Stimulated activated CD8-positive, alpha-beta memory T cell treated with anti-CD3 and anti-CD28 coated beads, Interleukin-7, amount 100 ng/mL, for 1 hour (primary cell): ENCODE measurements around the gene AKAP13.

Experiments used
- DNase-seq, 2 donors: peaks; one replicate each; pipeline ENCODE4 v3.0.0-alpha.2; 2020; ENCODE audit warnings: low read depth in 2 of 2

Gene AKAP13

DNA sequence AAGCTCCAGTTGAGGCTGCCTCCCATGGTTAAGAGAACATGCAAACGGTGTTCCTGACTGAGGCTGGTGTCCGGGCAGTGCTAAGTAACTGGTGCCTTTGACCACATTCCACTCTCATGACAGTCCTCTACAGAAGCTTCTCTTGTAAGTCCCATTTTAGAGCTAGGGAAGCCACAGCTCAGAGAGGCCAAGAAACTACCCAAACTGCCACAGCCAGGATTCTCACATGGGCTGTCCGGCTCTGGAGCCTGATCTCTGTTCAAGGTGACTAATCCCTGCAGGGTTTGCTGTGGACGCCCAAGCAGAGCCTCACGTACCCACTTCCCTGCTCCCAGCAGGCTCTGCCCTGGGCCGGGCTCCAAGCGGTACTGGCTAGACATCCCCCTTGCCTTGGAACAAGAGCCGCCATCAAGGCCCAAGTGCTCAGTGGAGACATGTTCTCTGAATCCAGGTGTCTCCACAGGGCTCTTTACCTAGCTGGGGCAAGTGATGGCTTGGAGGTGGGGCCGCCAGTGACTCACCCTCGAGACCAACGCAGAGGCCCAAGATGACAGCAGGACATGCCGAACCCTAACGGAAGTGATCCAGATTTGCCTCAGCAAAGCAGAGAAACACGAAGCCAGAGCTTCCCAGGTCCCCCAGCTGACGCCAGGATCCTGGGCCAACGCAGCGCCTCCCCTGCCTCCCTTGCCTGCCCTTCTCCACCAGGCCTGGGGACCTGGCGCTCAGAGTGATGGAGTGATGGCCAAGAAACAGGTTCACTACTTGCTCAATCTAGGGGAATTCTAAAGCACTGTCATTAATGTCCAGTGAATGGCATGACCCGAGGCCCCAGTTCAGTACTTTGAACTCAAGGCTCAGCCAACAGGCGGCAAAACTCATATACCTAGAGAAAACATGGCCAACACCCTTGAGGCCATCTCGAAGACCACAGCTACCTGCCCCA is 390.0 kb downstream of the AKAP13 start:
- DNase-seq: no peak

DNA sequence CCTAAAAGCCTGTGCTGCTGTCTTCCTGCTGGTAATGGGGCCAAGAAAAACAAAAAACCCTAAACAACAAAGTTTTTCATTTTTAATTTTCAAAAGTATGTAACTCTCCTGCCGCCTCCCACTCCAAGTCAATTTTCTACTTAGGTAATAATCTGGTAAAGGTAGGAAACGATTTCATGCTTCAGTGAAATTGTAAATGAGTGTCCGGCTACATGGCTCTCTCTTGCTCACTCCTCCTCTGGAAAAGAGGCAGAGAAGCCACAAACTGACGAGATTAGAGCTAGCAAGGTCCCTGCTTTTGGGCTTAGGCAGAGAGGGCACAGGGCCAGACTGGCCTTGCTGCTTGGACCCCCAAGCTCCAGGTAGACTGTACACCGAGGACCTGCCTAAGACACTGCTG is 390.9 kb downstream of the AKAP13 start:
- no peak for DNase-seq

DNA sequence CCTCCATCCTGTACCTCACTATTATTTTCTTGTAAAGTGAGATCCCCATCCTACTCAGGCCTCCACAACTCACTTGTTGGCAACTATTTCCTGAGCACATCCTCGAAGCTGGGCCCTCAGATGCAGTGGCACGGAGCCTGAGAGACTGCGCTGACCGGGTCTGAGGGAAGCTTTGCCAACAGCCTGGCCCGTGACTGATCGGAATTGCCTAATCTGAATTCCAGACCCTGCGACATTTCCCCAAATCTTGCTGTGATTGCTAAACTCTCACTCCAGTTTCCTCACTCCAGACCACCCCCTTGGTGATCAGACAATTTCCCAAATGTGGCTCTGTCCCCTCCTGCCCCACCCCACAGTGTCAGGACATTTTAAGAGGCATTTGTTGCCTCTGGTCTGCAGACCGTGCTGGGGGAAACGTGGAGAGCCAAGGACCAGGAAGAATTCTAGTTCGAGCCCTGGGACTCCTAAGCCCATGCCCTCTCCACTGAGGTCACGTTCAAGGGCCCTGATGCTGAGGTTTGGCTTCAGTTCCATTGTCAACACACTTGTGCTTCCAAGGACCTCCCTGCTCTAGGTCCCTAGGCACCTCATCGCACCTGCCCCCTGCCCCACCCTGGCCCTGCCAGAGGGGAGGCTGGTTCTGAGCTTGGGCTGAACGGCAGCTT is 391.5 kb downstream of the AKAP13 start:
- DNase-seq: no peak

DNA sequence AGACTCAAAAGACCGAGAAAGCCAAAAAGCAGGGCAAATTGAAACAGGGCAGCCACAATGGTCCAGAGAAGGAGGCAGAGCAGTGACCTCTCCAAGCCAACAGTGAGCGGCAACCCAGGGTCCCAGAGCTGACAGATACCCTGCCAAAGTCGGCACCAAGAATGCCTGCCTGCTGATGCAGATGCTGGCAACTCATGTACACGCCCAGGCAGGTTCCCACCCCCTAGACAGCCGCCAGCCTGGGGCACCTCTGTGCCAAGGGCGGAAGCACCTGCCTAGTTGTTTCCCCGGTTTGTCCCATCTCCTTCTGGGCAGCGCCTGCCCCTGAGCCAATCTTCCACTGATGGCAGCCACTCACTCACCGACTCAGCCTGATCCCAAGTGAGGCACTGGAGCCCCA is 392.3 kb downstream of the AKAP13 start:
- no peak for DNase-seq

DNA sequence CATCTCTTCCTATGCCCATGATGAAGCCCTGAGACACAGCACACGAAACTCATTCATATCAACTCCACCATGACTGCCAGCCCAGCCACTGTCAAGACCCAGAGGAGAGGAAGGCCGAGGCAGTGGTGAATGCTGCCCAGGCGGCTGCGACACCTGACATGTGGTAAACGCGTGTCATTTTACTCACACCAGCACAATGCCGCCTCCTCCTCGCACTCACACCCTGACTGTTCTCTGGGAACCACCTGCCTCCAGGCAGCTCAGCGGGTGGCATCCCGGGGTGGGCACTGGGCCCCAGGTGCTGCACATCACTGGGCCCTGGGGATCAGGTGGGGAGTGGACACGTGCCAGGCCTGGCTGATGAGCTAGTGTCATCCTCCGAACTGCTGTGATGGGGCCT is 392.8 kb downstream of the AKAP13 start:
- no peak for DNase-seq

DNA sequence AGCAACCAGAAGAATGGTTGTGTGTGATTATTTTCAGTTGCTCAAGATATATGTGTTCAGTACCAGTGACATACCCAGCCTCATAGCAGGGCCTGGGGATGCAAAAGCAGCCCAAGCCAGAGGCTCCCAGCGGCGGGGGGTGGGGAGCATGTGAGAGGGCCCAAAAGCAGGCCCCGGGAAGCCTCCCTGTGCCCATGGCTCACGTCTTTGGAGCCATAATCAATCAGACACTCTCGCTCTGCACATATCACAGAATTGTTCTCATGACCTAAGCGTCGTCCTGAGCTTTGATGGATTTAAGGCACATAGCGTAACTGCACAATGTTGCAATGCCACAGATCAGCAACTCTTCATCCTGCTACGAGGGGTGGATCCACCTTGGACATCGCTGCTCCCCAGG is 393.6 kb downstream of the AKAP13 start:
- no peak for DNase-seq

DNA sequence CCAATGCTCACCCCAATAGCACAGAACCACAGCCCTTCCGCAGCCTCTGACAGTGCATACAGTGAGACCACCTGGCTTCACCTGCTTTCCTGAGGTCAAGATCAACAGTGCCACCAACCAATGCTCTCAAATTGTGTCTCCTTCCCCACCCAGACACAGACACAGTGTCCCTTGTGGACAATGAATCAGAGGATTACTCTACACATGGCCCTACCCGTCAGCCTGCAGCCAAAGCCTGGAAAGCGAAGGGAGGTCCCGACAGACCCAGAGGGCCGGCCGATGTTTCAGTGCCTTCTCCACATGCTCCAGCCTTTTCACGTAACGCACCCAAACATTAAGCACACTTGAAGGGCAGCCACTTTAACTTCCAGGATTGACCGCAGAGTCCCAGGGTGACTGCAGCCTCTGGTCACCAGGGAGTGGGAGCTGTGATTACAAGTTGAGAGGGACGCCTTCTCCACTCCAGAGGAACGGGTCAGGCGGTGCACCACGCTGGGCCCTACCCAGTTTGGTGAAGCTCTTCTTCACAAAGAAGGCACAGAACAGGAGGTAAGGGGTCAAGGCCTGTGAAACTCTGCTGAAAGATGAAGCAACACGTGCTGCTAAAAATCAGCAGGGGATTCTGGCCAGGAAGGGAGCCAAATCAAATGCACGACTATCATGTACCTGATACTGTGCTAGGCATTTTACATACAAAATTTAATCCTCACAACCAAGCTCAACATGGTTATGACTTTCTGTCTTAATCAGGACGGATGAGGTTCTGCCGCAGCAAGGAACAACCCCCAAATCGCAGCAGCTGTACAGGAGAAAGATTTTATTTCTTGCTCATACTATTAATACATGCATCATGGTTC is 397.1 kb downstream of the AKAP13 start:
- no peak for DNase-seq

DNA sequence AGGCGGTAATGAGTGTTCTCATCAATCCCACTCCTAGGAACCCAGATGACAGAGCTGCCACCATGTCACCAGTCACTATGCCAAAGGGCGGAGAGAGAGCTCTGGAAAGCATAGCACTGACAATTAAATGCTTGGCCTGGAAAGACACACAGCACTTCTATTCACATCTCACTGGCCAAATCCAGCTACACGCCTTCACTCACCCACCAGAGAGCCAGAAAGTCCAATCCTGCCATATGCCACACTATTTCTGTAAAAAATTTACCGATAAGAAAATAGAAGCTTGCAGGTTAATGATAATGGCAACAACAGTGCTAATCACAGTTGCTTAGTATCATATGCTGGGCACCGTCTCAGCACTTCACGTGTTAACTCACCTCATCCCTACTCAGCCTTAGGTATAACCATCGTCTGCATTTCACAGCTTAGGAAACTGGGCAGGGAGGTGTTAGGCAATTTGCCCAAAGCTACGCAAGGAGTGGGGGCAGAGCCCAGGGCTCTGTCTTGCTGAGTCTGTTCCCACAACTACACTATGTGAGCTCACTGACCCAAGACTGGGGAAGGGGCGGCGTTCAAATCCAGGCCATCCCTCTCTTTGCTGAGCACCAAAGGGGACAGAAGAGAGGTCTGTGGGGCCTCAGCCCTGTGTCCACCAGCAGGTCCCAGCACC is 397.8 kb downstream of the AKAP13 start:
- DNase-seq: no peak

DNA sequence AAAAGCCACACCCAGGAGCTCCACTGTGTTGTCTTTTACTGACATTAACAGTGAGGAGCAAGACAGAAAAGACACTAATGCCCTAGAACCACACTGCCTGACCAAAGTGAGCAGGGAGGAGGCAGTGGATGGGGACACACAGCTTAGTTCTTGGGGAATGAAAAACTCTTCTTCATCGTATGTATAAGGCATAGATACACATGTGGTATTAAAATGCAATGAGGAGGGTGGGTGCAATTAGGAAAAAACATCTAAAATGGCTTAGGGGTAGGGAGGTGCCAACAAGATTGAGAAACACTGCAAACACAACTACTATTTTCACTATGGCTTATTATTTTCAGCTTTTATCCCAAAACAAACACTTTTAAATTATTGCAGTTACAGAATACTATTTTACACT is 398.8 kb downstream of the AKAP13 start:
- no peak for DNase-seq

DNA sequence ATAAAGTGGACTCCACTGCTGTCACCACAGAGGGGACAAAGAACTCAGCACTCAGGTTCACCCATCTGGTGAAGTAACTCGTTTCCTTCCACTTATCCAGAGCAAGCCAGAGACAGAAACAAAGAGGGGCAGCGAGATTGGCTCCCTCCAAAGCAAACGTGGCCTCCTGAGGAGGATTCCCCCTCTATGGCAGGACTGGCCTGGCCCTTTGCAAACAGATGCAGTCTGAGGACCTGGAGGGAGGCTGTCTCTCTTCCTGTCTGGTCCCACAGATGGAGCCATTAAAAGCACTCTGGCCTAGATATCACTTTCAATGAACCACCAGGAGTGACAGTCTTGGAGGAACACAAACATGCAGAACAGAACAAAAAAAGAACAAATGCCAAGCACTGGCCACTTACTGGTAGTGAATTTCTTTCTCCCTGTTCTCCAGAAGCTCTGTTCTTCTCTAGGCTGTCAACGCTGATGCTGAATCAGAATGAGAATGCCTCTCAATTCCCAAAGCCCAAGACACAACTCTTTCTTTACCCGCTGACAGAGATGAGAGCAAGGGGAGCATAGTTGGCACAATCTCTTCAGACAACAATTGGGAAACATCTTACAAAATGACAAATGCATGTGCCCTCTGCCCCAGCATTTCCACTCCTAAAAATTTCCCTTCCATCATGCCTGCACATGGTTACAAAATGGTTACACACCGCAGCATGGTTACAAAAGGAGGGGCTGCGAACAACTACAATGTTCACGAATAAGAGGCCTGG is 400.0 kb downstream of the AKAP13 start:
- DNase-seq: no peak

DNA sequence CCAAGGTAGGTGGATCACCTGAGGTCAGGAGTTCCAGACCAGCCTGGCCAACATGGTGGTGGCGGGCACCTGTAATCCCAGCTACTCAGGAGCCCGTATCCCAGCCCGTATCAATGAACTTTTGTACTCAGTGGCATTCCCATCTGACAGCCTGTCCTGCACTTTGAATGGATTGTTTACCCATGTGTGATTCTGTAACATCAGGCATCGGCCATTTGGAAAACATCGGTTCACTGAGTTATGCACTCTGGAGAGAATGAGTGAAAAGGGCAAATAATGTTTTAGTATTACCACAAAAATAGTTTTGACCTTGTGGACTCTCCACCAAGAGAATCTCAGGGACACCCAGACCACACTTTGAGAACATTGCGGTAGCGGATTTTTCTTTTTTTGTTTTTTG is 400.7 kb downstream of the AKAP13 start:
- no peak for DNase-seq

DNA sequence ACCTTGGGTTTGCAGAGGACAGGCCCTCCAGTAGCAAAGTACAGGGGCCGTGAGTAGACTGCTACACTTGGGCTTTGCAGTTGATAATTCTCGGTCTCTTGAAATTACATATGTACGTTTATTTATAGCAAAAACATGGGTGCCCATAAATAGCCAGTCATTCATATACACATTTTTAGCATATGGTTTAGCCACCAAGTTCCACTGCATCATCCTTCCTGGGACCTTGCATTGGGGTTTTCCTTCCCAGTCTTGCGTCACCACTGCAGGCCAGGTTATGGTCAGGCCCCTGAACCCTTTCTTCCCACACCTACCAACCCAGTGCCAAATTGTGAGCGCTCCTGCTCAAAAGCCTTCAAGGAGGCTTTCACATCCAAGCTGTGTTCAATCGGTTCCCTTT is 401.7 kb downstream of the AKAP13 start:
- DNase-seq: no peak

DNA sequence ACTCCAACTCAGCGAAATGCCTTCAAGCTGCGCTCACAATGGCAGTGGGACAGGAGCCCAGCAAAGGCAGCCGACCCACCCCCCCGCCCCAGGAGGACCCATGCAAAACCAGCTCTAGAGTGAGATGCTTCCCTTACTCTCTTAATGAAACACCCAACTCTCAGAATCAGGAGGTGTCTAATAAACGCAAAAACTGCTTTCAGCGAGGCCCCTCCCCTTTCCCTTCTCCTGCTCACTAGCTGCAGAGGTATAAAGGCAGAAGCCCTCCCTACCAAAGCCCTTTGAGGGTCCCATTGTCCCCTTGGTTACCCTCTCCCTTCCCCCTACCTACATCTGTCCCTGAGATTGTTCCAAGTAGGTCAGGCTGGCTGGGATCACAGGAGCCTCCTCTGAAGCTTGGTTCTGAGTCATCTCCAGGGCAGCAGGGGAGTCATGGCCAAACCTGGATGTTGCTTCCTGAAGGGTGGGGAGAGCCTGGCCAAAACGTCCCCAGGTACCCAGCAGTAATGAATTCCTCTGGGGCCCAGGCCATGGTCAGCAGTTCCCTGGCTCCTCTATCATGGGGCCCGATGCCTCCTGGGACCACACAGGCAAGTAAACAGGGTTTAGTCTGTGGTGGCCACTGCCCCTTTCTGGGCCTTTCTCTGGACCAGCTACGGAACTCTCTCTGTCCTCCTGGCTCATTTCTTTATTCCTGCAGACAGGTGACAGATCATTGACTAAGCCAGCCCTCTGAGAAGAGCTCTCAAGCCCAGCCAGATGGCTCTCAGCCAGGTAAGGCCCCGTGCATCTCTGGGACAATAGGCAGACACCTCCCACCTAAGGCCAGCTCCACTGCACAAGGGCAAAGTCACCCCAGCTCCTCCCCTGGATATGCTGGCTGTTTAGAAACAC is 405.7 kb downstream of the AKAP13 start:
- no peak for DNase-seq

DNA sequence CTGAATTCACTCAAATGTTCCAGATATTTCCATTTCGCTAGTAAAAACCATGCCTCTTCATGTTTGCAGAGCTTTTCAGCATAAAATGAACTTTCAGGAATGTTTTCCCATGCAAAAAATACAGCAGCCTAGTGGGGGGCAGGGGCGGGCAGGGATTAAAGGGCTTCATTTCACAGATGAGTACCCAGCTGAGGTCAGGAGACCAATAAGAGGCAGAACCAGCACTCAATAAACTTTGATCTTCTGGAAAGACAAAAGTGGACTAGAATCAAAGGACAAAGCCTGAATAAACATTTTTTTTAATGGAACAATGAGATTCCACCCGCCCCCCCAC is 406.3 kb downstream of the AKAP13 start:
- no peak for DNase-seq

DNA sequence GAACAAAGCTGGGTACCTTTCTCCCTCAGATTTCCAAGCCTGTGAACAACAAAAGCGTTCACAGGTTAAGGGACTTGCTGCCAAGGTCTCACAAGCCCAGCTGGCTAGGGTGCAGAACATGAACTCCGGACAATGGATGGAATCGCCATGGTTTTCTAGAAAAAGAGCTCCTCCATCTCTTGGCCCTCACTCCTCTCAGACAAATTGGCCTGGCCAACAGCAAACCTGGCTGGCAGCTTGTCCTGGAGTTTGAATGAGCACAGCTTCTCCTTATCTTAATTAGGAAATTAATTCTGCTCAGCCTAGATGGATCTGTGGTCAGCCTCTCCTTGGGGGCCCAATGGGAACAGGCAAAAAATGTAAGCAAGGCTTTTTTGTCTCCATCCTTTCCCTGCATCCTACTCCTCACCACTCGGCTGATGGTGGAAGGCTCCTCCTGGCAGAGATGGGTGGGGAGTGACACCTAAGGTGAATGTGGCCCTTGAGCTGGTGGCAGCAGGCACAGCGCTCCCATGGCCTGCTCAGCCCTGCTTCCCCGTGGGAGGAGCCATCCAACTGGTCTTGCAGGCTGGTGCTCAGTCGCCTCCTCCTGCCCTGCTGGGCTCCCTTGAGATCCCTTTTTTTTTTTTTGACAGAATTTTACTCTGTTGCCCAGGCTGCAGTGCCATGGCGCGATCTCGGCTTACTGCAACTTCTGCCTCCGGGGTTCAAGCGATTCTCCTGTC is 408.5 kb downstream of the AKAP13 start:
- DNase-seq: no peak

DNA sequence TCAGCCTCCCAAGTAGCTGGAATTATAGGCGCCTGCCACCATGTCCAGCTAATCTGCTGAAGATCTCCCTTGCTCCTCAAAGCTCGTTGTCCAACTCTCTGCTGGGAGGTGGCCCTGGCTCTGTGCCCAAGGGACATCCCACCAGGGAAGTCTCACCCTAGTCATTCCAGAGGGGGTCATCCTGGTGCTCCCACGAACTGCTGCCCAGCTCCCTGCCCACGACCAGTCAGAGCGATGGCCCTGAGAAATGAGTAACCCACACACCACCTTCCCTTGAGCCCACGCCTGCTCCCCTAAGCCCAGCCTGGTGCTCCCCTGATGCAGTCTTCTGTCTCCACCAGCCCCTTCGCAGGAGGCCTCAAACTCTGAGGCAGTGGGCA is 409.1 kb downstream of the AKAP13 start:
- DNase-seq: no peak

DNA sequence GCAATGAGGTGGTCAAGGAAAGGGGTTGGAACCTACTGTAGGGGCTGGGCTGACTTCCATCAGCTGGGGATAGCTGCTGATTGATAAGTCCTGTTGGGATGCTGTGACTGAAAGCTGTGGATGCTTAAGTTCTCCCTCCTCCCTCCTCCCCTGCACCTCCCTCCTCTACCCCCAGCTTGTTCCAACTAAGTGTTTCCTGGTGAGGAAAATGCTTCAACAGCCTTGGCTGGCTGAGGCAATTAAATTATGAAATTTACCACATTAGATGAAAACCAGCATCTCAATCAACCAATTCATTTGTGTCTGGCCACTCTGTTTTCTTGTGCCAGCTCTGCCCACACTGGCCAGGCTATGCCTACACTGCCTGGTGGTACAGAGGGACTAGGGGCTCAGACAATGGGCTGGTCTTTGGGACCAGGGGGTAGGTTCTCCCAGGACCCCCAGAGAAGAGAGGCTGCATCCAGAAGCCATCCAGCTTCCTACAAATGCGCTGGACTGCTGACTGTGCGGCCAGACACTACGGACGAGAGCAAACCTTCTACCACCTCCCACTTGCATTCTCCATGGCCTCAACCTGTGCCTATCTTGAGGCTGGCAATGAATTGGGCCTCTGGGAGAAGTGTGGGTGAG is 411.8 kb downstream of the AKAP13 start:
- no peak for DNase-seq

DNA sequence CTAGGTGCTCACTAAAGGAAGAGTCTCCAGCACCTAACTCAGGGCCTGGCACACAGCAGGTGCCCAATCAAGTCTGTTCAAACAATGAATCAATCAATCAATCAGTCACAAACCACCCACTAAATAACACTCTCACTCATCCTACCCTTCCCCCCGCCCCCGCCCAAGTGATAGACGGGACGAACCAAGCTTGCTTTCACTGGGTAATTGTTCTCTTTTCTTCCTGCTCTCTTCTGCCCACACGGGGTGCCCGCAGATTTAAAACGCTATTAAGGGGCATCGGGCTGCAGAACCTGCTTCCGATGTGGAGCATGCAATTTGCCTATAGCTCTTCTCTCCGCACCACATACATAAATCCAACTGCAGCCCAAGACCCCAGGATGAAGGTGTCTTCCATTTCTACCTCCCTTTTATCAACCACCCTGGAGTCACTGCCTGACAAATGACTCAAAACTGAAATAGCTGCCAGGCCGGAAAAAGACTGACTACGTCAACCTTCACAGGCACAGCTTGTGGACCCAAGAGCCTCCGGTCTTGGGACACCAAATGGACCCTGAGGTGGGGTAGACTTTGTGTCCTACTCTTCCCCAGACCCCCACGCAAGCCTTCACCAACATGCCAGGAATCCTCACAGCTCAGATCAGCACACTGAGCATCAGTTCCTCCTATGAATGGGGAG is 412.6 kb downstream of the AKAP13 start:
- no peak for DNase-seq
